CD4-positive, alpha-beta T cell (primary cell): ENCODE data around the gene POSTN. TPM values are rescaled to one million over a fixed set of nuclear protein-coding genes. Genes with fewer than 3 reads are reported as not detected.

ENCODE experiments used
- ATAC-seq: fragments of 200-7000 bp; cut with Tn5 transposase; one replicate; pipeline ENCODE4 v1.10.0; 2022; ENCODE audit warnings: mild to moderate bottlenecking; ENCODE audit not compliant: poor library complexity
- CTCF ChIA-PET: fragments of 350-600 bp; sonication (Branson Sonifier 250); formaldehyde crosslinking; loops from one replicate; lab custom pipeline; 2021; ENCODE audit warnings: antibody characterized with exemption, inconsistent platforms; lab: Charles Lee
- POLR2A ChIA-PET: fragments of 350-600 bp; sonication (Branson Sonifier 250); formaldehyde crosslinking; loops from one replicate; lab custom pipeline; 2021; ENCODE audit warnings: antibody characterized with exemption, inconsistent platforms; lab: Charles Lee
- DNase-seq, 14 experiments: peaks; one replicate each; pipeline ENCODE4 v3.0.0-alpha.2; 2013 to 2020; ENCODE audit warnings: mixed read lengths in 2 of 14
- H3K27ac ChIP-seq, 2 donors: one replicate each; pipeline versions ENCODE4 v1.5.1 to v1.7.0; 2013; ENCODE audit warnings: low read length in 2 of 2, low read depth in 1 of 2, mild to moderate bottlenecking in 1 of 2
- H3K27me3 ChIP-seq, 2 experiments: 1 replicate in 1 of 2; 2 replicates in 1 of 2; pipeline versions ENCODE4 v1.6.1 to v1.7.0; 2013; ENCODE audit warnings: low read length in 2 of 2, control low read depth in 1 of 2, mild to moderate bottlenecking in 1 of 2, moderate library complexity in 1 of 2; ENCODE audit not compliant: insufficient read depth in 2 of 2, control insufficient read depth in 1 of 2
- H3K36me3 ChIP-seq: one replicate; pipeline ENCODE4 v1.6.1; 2013; ENCODE audit warnings: low read length, control low read depth; ENCODE audit not compliant: insufficient read depth
- H3K4me1 ChIP-seq: one replicate; pipeline ENCODE4 v1.6.1; 2013; ENCODE audit warnings: low read length, control low read depth; ENCODE audit not compliant: insufficient read depth
- H3K4me3 ChIP-seq: one replicate; pipeline ENCODE4 v1.5.1; 2013; ENCODE audit warnings: mild to moderate bottlenecking, low read length, moderate library complexity
- H3K9me3 ChIP-seq, 2 experiments: 1 replicate in 1 of 2; 2 replicates in 1 of 2; pipeline versions ENCODE4 v1.6.1 to v1.7.0; 2013; ENCODE audit warnings: low read length in 2 of 2, mild to moderate bottlenecking in 2 of 2, control low read depth in 1 of 2, moderate library complexity in 1 of 2; ENCODE audit not compliant: control insufficient read depth in 1 of 2, insufficient read depth in 1 of 2
- H3K27ac Mint-ChIP-seq: one replicate; pipeline ENCODE4 v1.8.0; 2020; ENCODE audit warnings: mixed read lengths
- H3K27me3 Mint-ChIP-seq: one replicate; pipeline ENCODE4 v1.8.0; 2021; ENCODE audit warnings: mixed read lengths
- H3K36me3 Mint-ChIP-seq: one replicate; pipeline ENCODE4 v1.8.0; 2021; ENCODE audit warnings: low read depth, mixed read lengths
- H3K4me1 Mint-ChIP-seq: one replicate; pipeline ENCODE4 v1.8.0; 2021; ENCODE audit warnings: low read depth, mixed read lengths
- H3K4me3 Mint-ChIP-seq: one replicate; pipeline ENCODE4 v1.8.0; 2020; ENCODE audit warnings: mild to moderate bottlenecking, mixed read lengths
- H3K9me3 Mint-ChIP-seq: one replicate; pipeline ENCODE4 v1.8.0; 2020; ENCODE audit warnings: mixed read lengths
- CTCF ChIP-seq: fragments of 200-600 bp; IDR thresholded peaks from one replicate; pipeline ENCODE4 v1.8.0; 2022; ENCODE audit warnings: antibody characterized with exemption, mild to moderate bottlenecking
- intact Hi-C, 2 experiments: fragments of 100-400 bp; cut with DNase I in 1 of 2; cut with micrococcal nuclease in 1 of 2; formaldehyde crosslinking; loops; one replicate each; pipeline versions ENCODE4 v1.15.1 to v1.9.0; 2023 to 2025; cut with DNase I, micrococcal nuclease
- total RNA-seq, 174 experiments: library from RNA in 2 of 174; stranded (reverse) in 2 of 174; gene quantifications; one replicate each; pipeline ENCODE4 v1.2.3 and lab custom pipeline; 2021 to 2026

POSTN gene
- total RNA-seq, 2 experiments from 2014 or later, result not detected

DNA sequence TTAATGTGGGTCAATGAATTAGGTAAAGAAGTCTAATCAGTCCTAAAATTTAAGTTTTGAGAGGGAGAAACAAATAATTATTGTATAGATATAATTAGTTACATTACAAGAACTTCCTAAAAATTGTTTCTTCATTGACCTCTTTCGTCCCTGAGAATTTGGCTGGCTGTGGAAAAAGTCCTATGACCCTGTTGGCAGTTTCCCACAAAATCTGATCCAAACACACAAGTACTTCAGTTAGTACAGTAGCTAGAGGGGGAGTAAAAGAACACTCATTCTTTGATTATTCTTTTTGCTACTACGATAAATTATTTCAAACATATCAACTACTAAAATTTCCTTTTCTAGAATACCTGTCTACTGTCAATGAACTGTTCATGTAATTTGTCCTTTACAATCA lies 11.3 kb downstream of the POSTN start:
- ChIA-PET POLR2A (no interaction called here), CTCF (no interaction called here)
- no peaks in the 10 kb centered on the region for H3K4me1 Mint-ChIP-seq
- no peak for TF ChIP-seq CTCF
- H3K27me3 ChIP-seq, result no peaks in the 10 kb centered on the region
- ATAC-seq (no peak), DNase-seq (no peak)
- intact Hi-C loops, result no loop called here
- no peak overlapping the region for H3K4me3 Mint-ChIP-seq
- H3K4me3 ChIP-seq, result no peak overlapping the region
- no peak overlapping the region for H3K27ac Mint-ChIP-seq
- H3K9me3 Mint-ChIP-seq, result peaks cover 2% of the 10 kb centered on the region
- H3K9me3 ChIP-seq, result no peaks in the 10 kb centered on the region
- no peaks in the 10 kb centered on the region for H3K36me3 ChIP-seq
- no peaks in the 10 kb centered on the region for H3K4me1 ChIP-seq
- no peaks in the 10 kb centered on the region for H3K36me3 Mint-ChIP-seq
- no peak overlapping the region for H3K27ac ChIP-seq
- no peaks in the 10 kb centered on the region for H3K27me3 Mint-ChIP-seq

DNA sequence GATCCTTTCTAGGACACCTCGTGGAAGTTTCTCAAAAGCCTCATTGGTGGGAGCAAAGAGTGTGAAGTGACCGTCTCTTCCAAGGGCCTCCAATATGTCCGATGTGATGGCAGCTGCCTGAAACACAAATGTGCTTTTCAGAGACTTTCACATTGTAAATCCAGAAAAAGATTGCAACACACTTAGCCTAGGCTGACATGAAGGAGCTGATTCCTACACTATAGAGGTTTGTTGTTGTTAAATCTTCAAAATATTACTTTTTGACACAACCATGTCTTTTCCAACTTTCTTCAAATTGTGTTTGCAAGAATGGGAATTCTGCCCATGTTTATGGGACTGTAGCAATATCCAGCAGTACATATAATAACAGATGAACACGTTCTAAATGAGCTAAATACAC lies 12.4 kb downstream of the POSTN start:
- no peaks in the 10 kb centered on the region for H3K9me3 ChIP-seq
- no peaks in the 10 kb centered on the region for H3K27me3 ChIP-seq
- no peak overlapping the region for H3K27ac ChIP-seq
- Mint-ChIP-seq H3K4me3 (no peak overlapping the region), H3K27me3 (no peaks in the 10 kb centered on the region), H3K4me1 (no peaks in the 10 kb centered on the region), H3K9me3 (no peaks in the 10 kb centered on the region), H3K27ac (no peak overlapping the region), H3K36me3 (no peaks in the 10 kb centered on the region)
- no peaks in the 10 kb centered on the region for H3K36me3 ChIP-seq
- ChIA-PET POLR2A (no interaction called here), CTCF (no interaction called here)
- intact Hi-C loops, result no loop called here
- H3K4me3 ChIP-seq, result no peak overlapping the region
- DNase-seq (no peak), ATAC-seq (no peak)
- TF ChIP-seq CTCF, result no peak
- no peaks in the 10 kb centered on the region for H3K4me1 ChIP-seq

DNA sequence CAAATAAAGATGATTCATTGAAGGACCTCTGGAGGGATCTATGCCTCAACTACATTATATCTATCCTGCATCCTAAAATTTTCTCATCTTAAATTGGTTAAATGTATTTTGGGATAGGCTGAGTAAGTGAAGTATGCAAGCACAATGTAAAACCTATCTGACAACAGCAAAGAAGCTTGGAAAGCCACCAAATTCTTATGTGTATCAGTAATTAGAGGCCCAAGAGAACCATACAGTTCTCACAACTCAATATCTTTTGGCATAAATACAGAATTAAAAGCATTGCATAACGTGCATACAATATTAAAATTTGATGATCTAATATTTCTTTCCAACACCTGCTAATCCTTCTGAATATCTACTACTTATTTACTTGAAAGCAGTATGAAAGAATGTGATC lies 13.0 kb downstream of the POSTN start:
- CTCF ChIA-PET, result no interaction called here
- DNase-seq (no peak), ATAC-seq (no peak)
- no peaks in the 10 kb centered on the region for H3K9me3 Mint-ChIP-seq
- Histone ChIP-seq H3K9me3 (no peaks in the 10 kb centered on the region), H3K36me3 (no peaks in the 10 kb centered on the region), H3K27me3 (no peaks in the 10 kb centered on the region), H3K4me3 (no peak overlapping the region), H3K27ac (no peak overlapping the region), H3K4me1 (no peaks in the 10 kb centered on the region)
- H3K4me1 Mint-ChIP-seq, result no peaks in the 10 kb centered on the region
- H3K4me3 Mint-ChIP-seq, result no peak overlapping the region
- POLR2A ChIA-PET, result no interaction called here
- H3K36me3 Mint-ChIP-seq, result no peaks in the 10 kb centered on the region
- intact Hi-C loops, result no loop called here
- H3K27ac Mint-ChIP-seq, result no peak overlapping the region
- no peak for TF ChIP-seq CTCF
- H3K27me3 Mint-ChIP-seq, result no peaks in the 10 kb centered on the region
